Stimulated activated CD4-positive, alpha-beta T cell treated with anti-CD3 and anti-CD28 coated beads, Interleukin-4, amount 100 ng/mL, for 4 hours (primary cell): ENCODE results near the gene PRMT6.
"Not testable (repeated sequence)": the region's sequence is repeated elsewhere in the genome, so short reads cannot be mapped to it uniquely, and the experiment has no call there.

Experiments used
- DNase-seq, 2 experiments: peaks; one replicate each; pipeline ENCODE4 v3.0.0-alpha.2; 2020

The PRMT6 gene

DNA sequence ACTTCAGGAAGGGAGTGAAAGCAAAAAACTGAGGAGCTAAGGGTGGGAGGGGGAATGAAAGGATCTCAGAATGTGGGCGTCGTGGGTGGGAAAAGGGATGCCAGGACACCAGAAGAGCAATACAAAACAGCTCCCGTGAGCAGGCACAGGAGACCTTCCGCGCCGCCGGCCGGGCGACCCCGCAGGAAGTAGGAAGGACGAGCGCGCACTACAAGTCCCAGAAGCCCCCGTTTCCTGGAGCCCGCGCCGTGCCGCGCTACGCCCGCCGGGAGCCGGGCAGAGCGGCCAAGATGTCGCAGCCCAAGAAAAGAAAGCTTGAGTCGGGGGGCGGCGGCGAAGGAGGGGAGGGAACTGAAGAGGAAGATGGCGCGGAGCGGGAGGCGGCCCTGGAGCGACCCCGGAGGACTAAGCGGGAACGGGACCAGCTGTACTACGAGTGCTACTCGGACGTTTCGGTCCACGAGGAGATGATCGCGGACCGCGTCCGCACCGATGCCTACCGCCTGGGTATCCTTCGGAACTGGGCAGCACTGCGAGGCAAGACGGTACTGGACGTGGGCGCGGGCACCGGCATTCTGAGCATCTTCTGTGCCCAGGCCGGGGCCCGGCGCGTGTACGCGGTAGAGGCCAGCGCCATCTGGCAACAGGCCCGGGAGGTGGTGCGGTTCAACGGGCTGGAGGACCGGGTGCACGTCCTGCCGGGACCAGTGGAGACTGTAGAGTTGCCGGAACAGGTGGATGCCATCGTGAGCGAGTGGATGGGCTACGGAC is at the start of gene PRMT6:
Gene PRMT6, plus strand, starts transcription at position 249 of the 771 bp plus-strand sequence. Its CDS starts 42 bp downstream, at position 291.
- DNase-seq = peak; percentile 80 to 82

DNA sequence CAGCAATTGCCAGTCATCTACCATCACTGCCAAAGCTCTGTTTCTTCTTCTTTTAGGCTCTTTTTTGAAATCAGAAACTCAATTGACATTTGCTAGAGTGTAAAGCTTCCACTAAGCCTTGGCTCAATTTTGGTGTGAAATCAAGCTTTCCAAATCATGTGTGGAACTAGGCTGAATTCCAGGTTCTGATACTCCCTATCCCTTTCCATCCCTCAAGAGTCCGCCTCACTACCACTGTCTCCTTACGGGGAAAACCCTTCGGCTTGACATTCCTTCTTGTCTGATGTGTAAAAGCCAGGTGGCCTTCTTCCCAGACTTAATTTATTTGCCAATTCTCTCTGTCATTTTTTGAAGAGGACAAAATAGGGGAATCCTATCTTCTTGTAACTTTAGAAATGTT is 47.2 kb upstream of the PRMT6 start:
- DNase-seq = no peak

DNA sequence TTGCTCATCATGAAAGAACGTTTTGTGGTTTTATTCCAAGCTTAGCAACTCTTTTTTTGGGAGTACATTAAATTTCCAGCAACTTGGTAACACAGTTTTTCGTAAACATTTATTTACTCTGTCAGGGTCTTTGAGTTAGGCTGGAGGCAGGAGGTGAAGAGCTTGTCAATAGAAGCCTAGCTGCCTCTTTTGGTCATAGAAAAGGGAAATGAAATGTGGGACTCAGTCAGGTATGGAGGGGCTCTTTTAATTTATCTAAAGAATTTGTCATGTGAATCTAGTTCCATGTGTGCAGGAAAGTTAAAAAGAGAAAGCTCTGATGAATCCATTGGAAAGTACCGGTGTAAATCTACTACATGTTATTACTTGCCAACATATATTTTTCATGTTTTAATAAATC is 45.9 kb upstream of the PRMT6 start:
- DNase-seq = no peak

DNA sequence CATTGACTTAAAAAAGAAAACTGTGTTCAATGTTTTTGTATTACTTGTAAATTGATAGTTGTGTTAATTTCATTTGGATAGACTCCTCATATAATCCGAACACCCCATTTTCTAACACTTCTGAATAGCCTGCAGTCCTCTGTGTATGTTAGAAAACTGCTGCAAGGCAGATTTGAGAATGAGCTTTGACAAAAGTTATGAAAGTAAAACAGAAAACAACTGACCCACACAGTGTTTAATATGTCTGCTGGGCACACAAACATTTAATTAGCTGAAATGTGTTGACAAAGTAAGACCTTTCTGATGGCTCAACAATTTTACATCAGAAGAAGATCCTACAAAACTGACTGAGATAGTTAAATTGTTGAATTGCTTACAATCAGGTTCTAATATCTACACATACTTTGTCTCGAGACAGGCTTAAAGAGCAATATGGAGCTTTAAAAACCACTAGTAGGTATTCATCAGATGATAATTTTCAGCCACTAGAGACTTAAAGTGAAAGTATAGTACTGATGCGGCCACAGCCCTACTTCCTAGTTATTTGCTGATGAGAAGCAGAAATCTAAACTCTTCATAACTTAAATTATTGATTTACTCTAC is 40.0 kb upstream of the PRMT6 start:
- no peak for DNase-seq

DNA sequence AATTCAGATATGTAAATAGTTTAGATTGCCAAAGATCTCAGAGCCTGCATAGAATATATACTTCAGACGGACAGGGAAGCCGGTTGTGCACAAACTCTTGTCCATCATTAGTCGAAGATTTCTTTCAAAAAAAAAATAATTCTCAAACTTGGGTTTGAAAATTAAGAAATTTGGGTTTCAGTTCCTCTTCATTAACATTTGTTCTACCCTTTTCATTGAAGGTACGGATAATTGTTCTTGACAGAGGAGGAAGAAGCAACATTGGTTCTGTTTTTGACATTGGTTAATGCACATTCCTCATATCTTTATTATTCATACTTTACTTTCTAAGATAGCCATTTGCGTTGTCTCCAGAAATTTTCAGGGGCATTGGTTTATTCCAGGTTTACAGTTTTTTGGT is 38.0 kb upstream of the PRMT6 start:
- DNase-seq = no peak

DNA sequence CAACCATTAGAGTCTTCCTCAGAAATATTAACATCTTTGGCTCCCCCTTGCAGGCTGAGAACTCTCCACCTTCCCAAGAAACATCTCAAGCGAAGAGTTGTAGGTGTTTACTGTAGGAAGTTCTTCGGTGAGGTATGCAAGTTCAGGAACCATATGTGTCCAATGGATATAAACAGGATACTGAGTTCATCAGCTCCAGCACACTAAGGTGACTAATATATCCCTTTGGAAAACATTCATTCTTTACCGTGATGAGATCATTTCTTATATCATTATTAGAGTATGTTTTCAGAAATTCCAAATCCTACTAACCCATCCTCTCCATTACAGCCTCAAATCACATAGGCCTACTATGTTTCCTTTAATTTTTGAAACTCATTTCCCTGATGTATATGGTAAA is 37.3 kb upstream of the PRMT6 start:
- no peak for DNase-seq

DNA sequence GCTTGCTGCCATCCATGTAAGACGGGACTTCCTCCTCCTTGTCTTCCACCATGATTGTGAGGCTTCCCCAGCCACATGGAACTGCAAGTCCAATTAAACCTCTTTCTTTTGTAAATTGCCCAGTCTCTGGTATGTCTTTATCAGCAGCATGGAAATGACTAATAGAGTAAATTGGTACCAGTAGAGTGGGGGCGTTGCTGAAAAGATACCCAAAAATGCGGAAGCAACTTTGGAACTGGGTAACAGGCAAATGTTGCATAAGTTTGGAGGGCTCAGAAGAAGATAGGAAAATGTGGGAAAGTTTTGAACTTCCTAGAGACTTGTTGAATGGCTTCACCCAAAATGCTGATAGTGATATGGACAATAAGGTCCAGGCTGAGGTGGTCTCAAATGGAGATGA is 17.6 kb upstream of the PRMT6 start:
- not testable (repeated sequence) for DNase-seq

DNA sequence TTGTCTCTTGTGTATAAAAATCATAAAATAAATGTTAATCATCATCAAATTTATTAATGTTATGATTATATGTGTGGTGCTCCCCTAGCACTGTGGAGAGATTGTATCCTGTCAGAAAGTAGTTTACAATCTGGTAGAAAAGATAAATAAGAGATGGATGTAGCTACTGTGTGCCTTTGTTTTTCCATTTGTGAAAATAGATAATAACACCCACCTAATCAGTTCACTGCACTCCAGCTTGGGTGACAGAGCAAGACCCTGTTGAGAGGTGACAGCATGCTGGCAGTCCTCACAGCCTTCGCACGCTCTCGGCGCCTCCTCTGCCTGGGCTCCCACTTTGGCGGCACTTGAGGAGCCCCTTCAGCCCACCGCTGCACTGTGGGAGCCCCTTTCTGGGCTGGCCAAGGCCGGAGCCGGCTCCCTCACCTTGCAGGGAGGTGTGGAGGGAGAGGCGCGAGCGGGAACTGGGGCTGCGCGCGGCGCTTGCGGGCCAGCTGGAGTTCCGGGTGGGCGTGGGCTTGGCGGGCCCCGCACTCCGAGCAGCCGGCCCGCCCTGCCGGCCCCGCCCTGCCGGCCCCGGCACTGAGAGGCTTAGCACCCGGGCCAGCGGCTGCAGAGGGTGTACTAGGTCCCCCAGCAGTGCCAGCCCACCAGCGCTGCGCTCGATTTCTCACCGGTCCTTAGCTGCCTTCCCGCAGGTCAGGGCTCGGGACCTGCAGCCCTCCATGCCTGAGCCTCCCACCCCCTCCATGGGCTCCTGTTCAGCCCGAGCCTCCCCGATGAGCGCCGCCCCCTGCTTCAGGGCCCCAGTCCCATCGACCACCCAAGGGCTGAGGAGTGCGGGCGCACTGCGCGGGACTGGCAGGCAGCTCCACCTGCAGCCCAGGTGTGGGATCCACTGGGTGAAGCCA is 11.9 kb upstream of the PRMT6 start:
- not testable (repeated sequence) for DNase-seq

DNA sequence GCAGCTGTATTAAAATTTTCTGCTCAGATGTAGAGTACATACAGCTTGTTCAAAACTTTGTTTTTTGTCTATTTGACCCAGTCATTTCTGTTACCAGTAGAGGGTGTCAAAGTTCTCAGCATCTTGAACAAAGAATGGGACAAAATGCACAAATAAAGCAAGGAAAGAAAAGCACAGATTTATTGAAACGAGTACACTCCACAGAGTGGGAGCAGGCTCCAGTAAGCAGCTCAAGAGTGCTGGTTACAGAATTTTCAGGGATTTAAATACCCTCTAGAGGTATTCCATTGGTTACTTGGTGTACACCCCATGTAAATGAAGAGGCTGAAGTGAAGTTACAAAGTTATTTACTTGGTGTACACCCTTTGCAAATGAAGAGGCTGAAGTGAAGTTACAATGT is 8.9 kb upstream of the PRMT6 start:
- DNase-seq = no peak

DNA sequence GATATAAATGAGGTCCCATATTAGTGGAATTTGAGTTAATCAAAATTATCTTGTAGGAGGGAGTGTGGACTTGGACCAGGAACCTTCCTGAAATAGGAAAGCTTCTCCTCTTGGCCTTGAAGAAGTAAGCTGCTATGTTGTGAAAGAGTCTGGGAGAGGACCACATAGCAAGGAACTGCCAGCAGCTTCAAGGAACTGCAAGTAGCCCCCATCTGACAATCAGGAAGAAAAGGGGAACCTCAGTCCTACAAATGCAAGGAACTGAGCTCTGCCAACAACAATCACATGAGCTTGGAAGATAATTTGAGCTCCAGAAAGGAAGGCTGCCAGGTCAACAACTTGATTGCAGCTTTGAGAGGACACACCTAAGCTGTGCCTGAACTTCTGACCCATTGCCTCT is 8.2 kb upstream of the PRMT6 start:
- DNase-seq = no peak

DNA sequence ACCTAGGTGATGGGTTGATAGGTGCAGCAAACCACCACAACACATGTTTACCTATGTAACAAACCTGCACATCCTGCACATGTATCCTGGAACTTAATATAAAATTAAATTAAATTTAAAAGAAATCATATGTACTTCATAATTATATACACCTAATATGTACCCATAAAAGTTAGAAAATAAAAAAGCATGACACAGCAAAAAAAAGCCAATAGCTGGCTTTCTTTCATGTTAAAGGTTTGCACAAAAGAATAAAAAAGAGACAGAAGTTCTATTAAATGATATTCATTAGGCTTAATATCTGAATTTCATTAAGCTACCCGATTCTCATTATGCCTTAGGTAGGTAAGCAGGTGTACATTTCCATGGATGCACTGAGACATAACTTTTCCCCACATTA is 5.2 kb upstream of the PRMT6 start:
- no peak for DNase-seq

DNA sequence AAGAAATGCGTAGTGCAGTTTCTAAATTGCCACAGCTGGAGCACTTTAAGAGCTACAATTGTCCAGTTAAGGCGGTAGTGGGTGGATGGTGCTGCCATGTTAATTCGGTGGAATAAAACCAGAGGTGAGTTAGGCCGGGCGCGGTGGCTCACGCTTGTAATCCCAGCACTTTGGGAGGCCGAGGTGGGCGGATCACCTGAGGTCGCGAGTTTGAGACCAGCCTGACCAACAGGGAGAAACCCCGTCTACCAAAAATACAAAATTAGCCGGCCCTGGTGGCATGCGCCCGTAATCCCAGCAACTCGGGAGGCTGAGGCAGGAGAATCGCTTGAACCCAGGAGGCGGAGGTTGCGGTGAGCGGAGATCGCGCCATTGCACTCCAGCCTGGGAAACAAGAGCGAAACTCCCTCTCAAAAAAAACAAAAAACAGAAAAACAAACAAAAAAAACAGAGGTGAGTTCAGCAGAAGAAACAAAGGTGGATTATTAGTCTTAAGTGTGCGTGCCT is 502 bp upstream of the PRMT6 start:
- DNase-seq = not testable (repeated sequence)

DNA sequence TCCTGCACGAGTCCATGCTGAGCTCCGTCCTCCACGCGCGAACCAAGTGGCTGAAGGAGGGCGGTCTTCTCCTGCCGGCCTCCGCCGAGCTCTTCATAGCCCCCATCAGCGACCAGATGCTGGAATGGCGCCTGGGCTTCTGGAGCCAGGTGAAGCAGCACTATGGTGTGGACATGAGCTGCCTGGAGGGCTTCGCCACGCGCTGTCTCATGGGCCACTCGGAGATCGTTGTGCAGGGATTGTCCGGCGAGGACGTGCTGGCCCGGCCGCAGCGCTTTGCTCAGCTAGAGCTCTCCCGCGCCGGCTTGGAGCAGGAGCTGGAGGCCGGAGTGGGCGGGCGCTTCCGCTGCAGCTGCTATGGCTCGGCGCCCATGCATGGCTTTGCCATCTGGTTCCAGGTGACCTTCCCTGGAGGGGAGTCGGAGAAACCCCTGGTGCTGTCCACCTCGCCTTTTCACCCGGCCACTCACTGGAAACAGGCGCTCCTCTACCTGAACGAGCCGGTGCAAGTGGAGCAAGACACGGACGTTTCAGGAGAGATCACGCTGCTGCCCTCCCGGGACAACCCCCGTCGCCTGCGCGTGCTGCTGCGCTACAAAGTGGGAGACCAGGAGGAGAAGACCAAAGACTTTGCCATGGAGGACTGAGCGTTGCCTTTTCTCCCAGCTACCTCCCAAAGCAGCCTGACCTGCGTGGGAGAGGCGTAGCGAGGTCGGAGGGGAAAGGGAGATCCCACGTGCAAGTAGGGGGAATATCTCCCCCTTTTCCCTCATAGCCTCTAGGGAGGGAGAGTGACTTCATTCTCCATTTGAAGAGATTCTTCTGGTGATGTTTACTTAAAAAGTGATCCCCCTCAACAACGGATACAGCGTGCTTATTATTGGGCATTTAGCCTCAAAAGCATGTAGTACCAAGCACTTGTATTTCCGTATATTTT is 991 bp downstream of the PRMT6 start:
- peak; percentile 36 to 52 for DNase-seq

DNA sequence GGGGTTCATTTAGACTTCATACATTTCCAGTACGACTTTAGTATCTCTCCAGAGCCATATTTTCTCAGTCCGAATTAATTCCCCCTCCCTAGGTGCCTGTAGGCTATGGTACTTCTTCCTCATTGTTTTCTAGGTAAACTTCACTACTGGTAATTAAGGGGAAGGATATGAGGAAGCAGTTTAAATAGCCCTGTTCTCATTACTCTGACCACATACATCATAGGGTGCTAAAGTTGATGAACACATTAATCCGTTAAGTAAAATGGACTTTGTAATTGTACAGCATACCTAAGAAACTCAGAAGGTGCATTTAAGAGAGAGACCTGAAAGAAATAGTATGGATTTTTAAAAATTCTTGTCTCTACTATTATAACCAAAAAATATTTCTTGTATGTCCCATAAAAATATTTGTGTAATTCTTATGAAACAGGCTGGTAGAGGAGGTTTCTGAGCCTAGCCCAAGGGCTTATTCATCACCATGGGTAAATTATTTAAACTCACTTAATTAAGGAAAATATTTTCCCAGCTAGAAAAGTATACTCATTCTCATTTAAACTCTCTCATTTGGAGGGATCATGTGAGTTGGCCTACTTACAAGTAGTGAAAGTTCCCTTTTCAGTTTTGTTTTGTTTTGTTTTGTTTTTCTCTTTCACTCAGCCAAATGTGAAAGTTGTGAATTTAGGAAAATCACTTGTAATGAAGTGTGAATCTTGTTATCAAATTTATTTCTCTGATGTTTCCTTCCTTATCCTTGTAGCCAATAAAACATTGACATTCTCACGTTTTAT is 2.0 kb downstream of the PRMT6 start:
- no peak for DNase-seq

DNA sequence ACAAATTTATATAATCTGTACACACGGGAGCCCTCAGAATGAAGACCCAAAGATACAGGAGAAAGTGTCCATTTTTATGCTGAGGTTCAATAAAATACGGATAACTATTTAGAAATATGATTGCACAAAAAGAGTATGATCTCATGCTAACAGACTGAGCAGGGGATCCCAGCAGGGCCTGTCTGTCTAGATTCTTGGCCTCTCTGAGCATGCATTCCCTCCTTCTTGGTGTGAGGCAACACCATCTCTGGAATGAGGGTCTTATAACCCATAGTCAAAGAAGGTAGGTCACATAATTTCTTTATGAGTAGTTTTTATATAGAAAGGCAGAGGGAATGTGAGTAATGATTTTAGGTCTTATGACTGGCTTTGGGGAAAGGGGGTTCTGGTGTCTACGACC is 5.4 kb downstream of the PRMT6 start:
- DNase-seq = no peak

DNA sequence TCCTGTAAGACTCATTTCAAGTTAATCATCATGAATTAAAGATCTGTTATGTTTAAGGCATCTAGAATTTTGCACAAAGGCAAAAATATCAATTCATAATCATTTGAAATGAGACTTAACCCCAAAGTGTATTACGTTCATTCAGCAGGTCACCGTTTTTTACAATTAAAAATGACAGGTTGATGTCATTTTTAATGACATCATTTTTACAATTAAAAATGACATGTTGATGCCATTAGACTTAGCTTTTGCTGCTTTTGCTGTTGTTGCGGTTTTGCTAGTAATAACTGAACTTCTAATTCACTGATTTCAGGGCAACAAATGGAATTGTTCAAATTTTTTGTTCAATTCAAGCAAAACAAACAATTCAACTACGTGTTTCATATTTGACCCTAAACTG is 17.0 kb downstream of the PRMT6 start:
- no peak for DNase-seq

DNA sequence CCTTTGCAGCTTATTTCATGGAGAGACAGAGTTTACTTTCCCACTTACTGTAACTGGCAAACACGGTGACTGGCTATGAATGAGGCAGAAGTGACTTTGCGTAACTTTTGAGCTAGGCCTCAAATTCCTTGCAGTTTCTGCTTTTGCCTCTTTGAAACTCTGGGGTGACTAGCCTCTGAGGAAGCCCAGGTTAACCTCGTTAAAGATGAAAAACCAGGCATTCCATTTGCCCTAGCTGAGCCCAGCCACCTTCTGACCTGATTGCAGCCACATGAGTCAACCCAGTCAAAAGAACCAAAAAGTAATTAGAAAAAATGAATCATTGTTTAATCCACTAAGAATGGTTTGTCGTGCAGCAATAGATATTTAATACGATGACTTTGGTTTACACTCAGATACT is 20.4 kb downstream of the PRMT6 start:
- no peak for DNase-seq

DNA sequence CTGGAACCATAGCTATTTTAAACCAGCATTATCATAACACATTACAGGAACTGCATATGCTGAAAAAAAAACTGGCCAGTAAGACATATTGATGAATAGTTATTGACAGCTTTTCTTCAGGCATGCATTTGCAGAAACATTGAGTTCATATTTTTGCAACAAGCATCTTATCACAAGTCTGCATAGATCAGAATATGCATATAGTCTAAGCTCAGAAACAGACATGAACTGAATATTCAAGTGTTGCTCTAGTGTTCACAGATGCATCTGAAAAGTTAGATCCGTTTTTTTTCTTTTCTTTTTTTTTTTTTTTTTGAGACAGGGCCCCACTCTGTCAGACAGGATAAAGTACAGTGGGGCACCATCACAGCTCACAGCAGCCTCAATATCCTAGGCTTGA is 22.8 kb downstream of the PRMT6 start:
- no peak for DNase-seq

DNA sequence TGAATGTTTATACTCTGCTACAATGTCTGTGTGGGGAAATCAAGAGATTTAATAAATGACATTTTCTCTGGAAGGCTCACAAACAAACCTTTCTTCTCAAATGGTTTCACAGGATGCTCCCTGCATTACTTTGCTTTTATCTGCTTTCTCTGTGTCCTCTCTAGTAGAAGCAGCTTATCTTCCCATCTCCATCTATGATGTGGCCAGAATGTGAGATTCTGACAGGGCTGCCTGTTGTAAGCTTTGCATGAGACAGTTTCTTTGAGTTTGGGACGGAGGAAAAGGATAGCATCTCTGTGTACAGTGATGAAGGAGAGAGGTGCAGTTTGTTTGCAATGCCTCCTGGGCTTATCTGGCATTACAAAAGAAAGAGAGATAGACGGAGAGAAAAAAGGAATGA is 24.6 kb downstream of the PRMT6 start:
- no peak for DNase-seq

DNA sequence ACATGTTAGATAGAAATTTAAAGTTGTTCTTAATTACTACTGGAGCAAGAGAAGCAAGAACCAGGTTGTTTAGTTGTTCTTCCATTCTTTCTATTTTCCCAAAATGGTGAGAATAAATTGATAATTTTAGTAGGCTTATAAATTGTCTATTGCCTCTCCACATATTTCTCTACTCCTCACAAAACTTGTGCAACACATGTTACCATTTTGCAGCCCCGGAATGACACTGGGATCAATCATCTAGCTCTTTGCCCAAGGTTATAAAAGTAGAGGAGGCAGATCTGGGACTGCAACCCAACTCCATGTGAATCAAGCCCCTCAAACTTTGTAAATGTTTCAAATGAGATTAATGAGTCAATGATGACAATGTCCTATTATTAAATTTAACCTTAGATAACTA is 34.9 kb downstream of the PRMT6 start:
- no peak for DNase-seq

DNA sequence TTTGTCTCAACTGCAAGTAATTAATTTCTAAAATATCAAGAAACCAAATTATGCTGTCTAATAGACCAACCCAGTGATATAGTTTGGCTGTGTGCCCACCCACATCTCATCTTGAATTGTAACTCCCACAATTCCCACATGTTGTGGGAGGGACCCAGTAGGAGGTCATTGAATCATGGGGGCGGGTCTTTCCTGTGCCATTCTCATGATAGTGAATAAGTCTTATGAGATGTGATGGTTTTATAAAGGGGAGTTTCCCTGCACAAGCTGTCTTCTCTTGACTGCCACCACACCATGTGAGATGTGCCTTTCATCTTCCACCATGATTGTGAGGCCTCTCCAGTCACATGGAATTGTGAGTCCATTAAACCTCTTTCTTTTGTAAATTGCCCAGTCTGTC is 36.9 kb downstream of the PRMT6 start:
- DNase-seq = not testable (repeated sequence)

DNA sequence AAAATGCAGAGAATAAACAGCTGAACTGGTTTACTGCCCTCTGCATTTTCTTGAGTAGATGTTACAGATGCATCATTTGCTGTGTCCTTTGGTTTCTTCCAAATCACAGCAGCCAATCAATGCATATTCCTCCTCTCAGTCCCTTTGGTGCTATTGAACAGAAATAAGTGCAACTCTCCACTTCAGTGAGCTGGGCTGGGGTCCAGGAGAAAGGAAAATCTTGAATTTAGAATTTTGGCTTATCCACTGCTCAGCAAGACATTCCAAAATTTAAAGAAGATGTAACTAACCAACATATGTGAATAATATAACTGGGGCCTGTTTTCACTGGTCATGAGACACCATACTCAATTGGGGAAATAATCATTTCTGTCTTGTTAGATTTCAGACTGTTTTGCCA is 39.2 kb downstream of the PRMT6 start:
- no peak for DNase-seq
